GM19438 (cell line): ENCODE results near the gene C17orf78.
A peak's percentile ranks its signal among the peaks of the same experiment; 100 is the strongest.
"Not testable (repeated sequence)": the region's sequence is repeated elsewhere in the genome, so short reads cannot be mapped to it uniquely, and the experiment has no call there.

Source experiments
- ATAC-seq: cut with Tn5 transposase; IDR thresholded peaks from one replicate; pipeline ENCODE4 v1.9.1; 2021; ENCODE audit warnings: low read depth; ENCODE audit not compliant: unreplicated experiment

C17orf78 gene

GRCh38 chr17:37375706-37376105 lies at the start of gene C17orf78:
Gene C17orf78, plus strand, starts transcription at chr17:37375985. Its CDS starts 108 bp downstream, at chr17:37376093.
- no peak for ATAC-seq

GRCh38 chr17:37327341-37328090 lies 48.3 kb upstream of the C17orf78 start:
- ATAC-seq: no peak

DNA sequence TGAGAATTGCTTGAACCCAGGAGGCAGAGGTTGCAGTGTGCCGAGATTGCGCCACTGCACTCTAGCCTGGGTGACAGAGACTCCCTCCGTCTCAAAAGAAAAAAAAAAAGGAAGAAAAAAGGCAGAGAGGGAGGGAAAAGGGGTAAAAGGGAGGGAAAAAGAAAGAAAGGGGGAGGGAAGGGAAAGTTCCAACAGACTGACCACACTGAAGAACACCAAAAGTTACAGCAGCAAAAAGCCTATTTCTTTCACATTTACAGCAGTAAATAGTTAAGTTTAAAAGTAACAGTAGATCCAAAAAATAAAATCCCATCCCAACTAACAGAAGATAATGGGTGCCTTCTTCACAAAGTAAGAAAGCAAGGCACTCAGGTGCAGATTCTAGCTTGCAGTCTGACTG lies 36.9 kb upstream of the C17orf78 start:
- ATAC-seq: no peak

GRCh38 chr17:37339321-37339720 lies 36.5 kb upstream of the C17orf78 start:
- ATAC-seq: no peak

- ATAC-seq: no peak
Measured at GRCh38 chr17:37340804-37341203, 35.0 kb upstream of the C17orf78 start.

- no peak for ATAC-seq
Measured at GRCh38 chr17:37342589-37342988, 33.2 kb upstream of the C17orf78 start.

- no peak for ATAC-seq
Measured at GRCh38 chr17:37344519-37344918, 31.3 kb upstream of the C17orf78 start.

GRCh38 chr17:37346863-37347402 lies 28.9 kb upstream of the C17orf78 start:
- ATAC-seq: not testable (repeated sequence)

- not testable (repeated sequence) for ATAC-seq
Measured at GRCh38 chr17:37356796-37357569, 18.8 kb upstream of the C17orf78 start.

- no peak for ATAC-seq
Measured at GRCh38 chr17:37358098-37358829, 17.5 kb upstream of the C17orf78 start.

- ATAC-seq: peak; percentile 81
Measured at GRCh38 chr17:37358830-37359681, 16.7 kb upstream of the C17orf78 start.

- ATAC-seq: no peak
Measured at GRCh38 chr17:37359682-37360188, 16.1 kb upstream of the C17orf78 start.

DNA sequence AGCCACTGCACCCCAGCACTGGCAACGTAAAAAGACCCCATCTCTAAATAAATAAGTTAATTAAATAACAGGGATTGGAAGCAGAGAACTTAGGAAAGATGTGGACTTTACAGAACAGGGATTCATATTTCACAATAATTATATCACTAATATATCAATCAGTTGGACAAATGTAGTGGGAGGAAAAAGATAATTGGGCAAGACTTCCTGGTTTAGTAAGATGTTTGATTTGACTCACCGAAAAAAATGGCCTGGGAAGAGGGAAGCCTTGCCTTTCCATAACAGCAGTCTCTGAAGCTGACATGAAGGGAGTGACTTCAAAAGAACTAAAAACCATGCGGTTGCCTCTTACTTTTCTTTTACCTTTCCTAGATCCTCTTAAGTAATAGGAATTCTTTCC lies 15.2 kb upstream of the C17orf78 start:
- no peak for ATAC-seq

DNA sequence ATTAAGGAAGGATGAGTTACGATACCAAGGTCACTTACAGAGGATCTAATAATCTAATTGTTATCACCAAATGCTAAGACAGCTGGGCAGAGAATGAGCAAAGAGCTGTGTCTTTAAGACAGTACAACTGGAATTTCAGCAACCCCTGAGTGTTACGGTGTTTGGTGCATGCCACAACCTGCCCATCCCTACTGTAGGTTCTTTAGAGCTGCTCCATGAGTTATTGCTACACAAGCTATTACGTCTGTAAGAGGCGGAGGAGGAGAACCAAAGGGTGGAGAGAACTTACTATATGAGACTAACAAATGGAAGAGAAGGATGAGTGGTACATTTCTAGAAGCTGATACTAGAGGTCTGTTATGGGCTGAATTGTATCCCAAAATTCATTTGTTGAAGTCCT lies 14.2 kb upstream of the C17orf78 start:
- no peak for ATAC-seq

GRCh38 chr17:37365589-37365988 lies 10.2 kb upstream of the C17orf78 start:
- ATAC-seq: no peak

DNA sequence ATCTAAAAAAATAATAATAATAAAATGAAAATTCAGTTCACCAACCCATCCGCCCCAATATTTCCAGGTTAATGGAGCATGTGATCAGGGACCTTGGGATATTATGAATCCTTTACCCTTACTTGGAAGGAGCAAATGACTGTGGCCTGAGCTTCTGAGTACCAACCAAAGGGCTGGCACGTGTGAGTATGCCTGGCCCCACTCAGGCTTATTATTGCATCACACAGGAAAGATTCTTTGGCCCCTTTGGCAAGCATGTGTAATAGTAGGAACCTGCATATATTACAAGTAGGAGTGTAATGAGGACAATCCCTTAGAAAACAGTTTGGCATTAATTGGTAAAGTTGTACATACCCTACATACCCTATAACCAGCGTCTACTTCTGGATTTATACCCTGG lies 7.2 kb upstream of the C17orf78 start:
- ATAC-seq: no peak

GRCh38 chr17:37373530-37374159 lies 2.1 kb upstream of the C17orf78 start:
- ATAC-seq: no peak

DNA sequence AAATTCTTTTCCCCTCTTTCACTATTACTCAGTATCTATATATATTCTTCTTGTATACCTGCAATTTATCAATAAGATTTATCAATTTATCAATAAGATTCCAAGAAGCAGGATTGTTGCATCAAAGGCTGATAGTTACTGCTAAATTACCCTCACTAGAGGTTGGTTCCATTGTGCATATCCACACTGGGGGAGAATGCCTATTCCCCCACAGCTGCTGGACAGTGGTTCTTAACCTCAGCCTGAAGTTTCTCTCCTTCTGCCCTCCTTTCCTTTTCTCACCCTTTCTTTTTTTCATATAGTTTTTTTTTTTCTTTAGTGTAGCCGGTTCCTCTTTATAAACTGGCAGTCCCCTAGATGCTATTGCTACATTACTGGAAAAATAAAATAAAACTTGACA lies 6.3 kb downstream of the C17orf78 start:
- ATAC-seq: no peak

GRCh38 chr17:37384560-37385149 lies 8.9 kb downstream of the C17orf78 start:
- ATAC-seq: no peak
